Measurements from ENCODE around the gene SEC24C.

The SEC24C gene

GRCh38 chr10:73761781-73762180, 17.6 kb downstream of the SEC24C start:
- no peak for DNase-seq (ENCODE audit: low read depth in 1 of 2, low spot score in 1 of 2)
- TF ChIP-seq POLR2AphosphoS5 (IDR thresholded peaks at IDR 0.05; ENCODE audit: low read depth) (no peak), SPI1 (IDR thresholded peaks at IDR 0.05; ENCODE audit: borderline replicate concordance, low read depth) (no peak), REST (IDR thresholded peaks at IDR 0.05; ENCODE audit: insufficient replicate concordance, low read depth) (no peak), GABPA (IDR thresholded peaks at IDR 0.05; ENCODE audit: low read depth) (no peak), CTCF (IDR thresholded peaks at IDR 0.05; ENCODE audit: insufficient read depth, low read length) (no peak)

GRCh38 chr10:73762915-73763314, 18.7 kb downstream of the SEC24C start:
- TF ChIP-seq CTCF (IDR thresholded peaks at IDR 0.05; ENCODE audit: insufficient read depth, low read length) = no peak
- no peak for TF ChIP-seq SPI1 (IDR thresholded peaks at IDR 0.05; ENCODE audit: borderline replicate concordance, low read depth)
- TF ChIP-seq GABPA (IDR thresholded peaks at IDR 0.05; ENCODE audit: low read depth) = no peak
- no peak for TF ChIP-seq POLR2AphosphoS5 (IDR thresholded peaks at IDR 0.05; ENCODE audit: low read depth)
- TF ChIP-seq REST (IDR thresholded peaks at IDR 0.05; ENCODE audit: insufficient replicate concordance, low read depth) = no peak
- DNase-seq (ENCODE audit: low read depth in 1 of 2, low spot score in 1 of 2) = no peak
- no peaks in the 10 kb centered on the region for H3K27me3 ChIP-seq (ENCODE audit: insufficient read depth, poor library complexity, severe bottlenecking)
- H3K27ac ChIP-seq (replicated peaks) = no peak overlapping the region
- H3K4me3 ChIP-seq (replicated peaks; ENCODE audit: insufficient read depth, low read length) = no peak overlapping the region

More at GRCh38 chr10:73761781-73762180, 17.6 kb downstream of the SEC24C start:
- no peaks in the 10 kb centered on the region for H3K27me3 ChIP-seq (ENCODE audit: insufficient read depth, poor library complexity, severe bottlenecking)
- H3K27ac ChIP-seq (replicated peaks) = no peak overlapping the region
- no peak overlapping the region for H3K4me3 ChIP-seq (replicated peaks; ENCODE audit: insufficient read depth, low read length)

- H3K27ac ChIP-seq (replicated peaks) = no peak overlapping the region
- no peak for TF ChIP-seq REST (IDR thresholded peaks at IDR 0.05; ENCODE audit: insufficient replicate concordance, low read depth)
- TF ChIP-seq CTCF (IDR thresholded peaks at IDR 0.05; ENCODE audit: insufficient read depth, low read length) = no peak
- TF ChIP-seq SPI1 (IDR thresholded peaks at IDR 0.05; ENCODE audit: borderline replicate concordance, low read depth) = peak; percentile 67
- no peak for TF ChIP-seq GABPA (IDR thresholded peaks at IDR 0.05; ENCODE audit: low read depth)
- TF ChIP-seq POLR2AphosphoS5 (IDR thresholded peaks at IDR 0.05; ENCODE audit: low read depth) = no peak
- DNase-seq (ENCODE audit: low read depth in 1 of 2, low spot score in 1 of 2) = no peak
- H3K27me3 ChIP-seq (ENCODE audit: insufficient read depth, poor library complexity, severe bottlenecking) = no peaks in the 10 kb centered on the region
- no peak overlapping the region for H3K4me3 ChIP-seq (replicated peaks; ENCODE audit: insufficient read depth, low read length)
These were observed 19.2 kb downstream of the SEC24C start for GRCh38 chr10:73763343-73763742.

All from HL-60 (cell line).